ENCODE data around the gene MKI67. TPM values are rescaled to one million over a fixed set of nuclear protein-coding genes. Genes with fewer than 3 reads are reported as not detected.

Gene MKI67
- polyA plus RNA-seq, 1 donor from 2014 or later: 0.16 TPM

DNA sequence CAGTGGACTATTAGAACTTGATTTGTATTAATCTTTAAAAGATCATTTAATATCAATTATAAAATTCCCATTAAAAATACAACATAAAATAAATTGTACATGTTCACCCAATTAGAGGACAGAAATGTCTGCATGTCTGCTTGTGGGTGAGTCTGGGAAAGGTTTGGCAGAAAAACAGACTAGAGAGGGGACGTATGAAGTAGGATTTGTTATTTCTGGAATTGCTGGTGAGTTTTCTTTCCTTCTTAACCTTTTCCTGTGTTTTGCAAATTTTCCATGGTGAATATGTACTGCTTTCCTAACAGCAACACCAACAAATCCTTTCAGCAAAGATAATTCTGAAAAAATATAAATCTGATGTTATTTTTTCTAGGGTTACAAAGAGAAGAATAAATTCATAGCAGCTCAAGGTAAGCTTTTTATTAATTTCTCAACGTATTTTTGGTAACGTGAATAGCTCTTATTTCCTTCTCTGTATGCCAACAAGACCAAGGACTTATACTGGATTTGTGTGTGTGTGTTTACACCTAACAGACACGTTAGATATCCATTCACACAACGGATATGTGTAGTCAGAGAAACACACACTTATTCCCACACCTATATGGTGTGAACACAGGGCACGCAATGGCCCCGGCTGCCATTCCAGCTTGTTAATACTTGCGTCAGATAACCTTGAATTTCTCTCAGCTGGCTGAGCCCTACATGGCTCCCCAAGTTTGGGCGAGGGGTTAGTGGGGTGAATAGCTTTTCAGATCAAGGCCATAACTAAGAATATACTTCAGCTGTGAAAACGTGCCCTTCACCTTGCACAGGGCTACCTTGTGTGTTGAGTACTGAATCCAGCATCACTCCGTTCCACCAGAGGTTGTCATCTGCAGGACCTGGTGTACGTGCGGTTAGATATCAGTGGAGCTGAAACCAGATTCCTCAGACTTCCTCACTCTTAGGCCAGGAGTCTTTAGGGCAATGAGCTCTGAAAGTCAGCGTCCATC, 64.6 kb downstream of the MKI67 start:
- no peaks in the 10 kb centered on the region for H3K9me2 ChIP-seq (ENCODE audit: insufficient read depth, low read length)
- H4K20me1 ChIP-seq (ENCODE audit: insufficient read depth): no peaks in the 10 kb centered on the region
- no peak overlapping the region for H2AFZ ChIP-seq (ENCODE audit: low read depth, low read length)
- H3K9me3 ChIP-seq (ENCODE audit: low read length): no peaks in the 10 kb centered on the region
- no peaks in the 10 kb centered on the region for H3K79me2 ChIP-seq (replicated peaks; ENCODE audit: insufficient read depth, low read length)
- no peak overlapping the region for H3K27ac ChIP-seq (ENCODE audit: low read length)
- H3K36me3 ChIP-seq (ENCODE audit: insufficient read depth, low read length): no peaks in the 10 kb centered on the region
- TF ChIP-seq MXI1 (conservative IDR thresholded peaks at IDR 0.05; ENCODE audit: poor library complexity, severe bottlenecking) (no peak), EP300 (conservative IDR thresholded peaks at IDR 0.05; ENCODE audit: poor library complexity, severe bottlenecking) (no peak), EZH2 (IDR thresholded peaks at IDR 0.05; ENCODE audit: borderline replicate concordance, insufficient read depth, low read length, poor library complexity, severe bottlenecking) (no peak), SMC3 (conservative IDR thresholded peaks at IDR 0.05; ENCODE audit: poor library complexity) (no peak), RAD21 (conservative IDR thresholded peaks at IDR 0.05) (no peak), POLR2AphosphoS5 (IDR thresholded peaks at IDR 0.05) (no peak), TAF1 (IDR thresholded peaks at IDR 0.05; ENCODE audit: low read depth) (no peak)
- TF ChIP-seq, protein P1, sequence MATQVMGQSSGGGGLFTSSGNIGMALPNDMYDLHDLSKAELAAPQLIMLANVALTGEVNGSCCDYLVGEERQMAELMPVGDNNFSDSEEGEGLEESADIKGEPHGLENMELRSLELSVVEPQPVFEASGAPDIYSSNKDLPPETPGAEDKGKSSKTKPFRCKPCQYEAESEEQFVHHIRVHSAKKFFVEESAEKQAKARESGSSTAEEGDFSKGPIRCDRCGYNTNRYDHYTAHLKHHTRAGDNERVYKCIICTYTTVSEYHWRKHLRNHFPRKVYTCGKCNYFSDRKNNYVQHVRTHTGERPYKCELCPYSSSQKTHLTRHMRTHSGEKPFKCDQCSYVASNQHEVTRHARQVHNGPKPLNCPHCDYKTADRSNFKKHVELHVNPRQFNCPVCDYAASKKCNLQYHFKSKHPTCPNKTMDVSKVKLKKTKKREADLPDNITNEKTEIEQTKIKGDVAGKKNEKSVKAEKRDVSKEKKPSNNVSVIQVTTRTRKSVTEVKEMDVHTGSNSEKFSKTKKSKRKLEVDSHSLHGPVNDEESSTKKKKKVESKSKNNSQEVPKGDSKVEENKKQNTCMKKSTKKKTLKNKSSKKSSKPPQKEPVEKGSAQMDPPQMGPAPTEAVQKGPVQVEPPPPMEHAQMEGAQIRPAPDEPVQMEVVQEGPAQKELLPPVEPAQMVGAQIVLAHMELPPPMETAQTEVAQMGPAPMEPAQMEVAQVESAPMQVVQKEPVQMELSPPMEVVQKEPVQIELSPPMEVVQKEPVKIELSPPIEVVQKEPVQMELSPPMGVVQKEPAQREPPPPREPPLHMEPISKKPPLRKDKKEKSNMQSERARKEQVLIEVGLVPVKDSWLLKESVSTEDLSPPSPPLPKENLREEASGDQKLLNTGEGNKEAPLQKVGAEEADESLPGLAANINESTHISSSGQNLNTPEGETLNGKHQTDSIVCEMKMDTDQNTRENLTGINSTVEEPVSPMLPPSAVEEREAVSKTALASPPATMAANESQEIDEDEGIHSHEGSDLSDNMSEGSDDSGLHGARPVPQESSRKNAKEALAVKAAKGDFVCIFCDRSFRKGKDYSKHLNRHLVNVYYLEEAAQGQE (IDR thresholded peaks at IDR 0.05; ENCODE audit: borderline replicate concordance): no peak
- TF ChIP-seq, protein P2, sequence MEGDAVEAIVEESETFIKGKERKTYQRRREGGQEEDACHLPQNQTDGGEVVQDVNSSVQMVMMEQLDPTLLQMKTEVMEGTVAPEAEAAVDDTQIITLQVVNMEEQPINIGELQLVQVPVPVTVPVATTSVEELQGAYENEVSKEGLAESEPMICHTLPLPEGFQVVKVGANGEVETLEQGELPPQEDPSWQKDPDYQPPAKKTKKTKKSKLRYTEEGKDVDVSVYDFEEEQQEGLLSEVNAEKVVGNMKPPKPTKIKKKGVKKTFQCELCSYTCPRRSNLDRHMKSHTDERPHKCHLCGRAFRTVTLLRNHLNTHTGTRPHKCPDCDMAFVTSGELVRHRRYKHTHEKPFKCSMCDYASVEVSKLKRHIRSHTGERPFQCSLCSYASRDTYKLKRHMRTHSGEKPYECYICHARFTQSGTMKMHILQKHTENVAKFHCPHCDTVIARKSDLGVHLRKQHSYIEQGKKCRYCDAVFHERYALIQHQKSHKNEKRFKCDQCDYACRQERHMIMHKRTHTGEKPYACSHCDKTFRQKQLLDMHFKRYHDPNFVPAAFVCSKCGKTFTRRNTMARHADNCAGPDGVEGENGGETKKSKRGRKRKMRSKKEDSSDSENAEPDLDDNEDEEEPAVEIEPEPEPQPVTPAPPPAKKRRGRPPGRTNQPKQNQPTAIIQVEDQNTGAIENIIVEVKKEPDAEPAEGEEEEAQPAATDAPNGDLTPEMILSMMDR (IDR thresholded peaks at IDR 0.05; ENCODE audit: poor library complexity, severe bottlenecking): no peak
- H3F3A ChIP-seq (ENCODE audit: insufficient read depth, low read length, poor library complexity, severe bottlenecking): no peaks in the 10 kb centered on the region
- no peak overlapping the region for H3K4me3 ChIP-seq (ENCODE audit: low read length)
- H3K27me3 ChIP-seq (ENCODE audit: insufficient read depth, low read depth, low read length): no peaks in the 10 kb centered on the region
- H3K9ac ChIP-seq (ENCODE audit: low read length): no peak overlapping the region
- no peak overlapping the region for H3K4me2 ChIP-seq (ENCODE audit: low read length)

DNA sequence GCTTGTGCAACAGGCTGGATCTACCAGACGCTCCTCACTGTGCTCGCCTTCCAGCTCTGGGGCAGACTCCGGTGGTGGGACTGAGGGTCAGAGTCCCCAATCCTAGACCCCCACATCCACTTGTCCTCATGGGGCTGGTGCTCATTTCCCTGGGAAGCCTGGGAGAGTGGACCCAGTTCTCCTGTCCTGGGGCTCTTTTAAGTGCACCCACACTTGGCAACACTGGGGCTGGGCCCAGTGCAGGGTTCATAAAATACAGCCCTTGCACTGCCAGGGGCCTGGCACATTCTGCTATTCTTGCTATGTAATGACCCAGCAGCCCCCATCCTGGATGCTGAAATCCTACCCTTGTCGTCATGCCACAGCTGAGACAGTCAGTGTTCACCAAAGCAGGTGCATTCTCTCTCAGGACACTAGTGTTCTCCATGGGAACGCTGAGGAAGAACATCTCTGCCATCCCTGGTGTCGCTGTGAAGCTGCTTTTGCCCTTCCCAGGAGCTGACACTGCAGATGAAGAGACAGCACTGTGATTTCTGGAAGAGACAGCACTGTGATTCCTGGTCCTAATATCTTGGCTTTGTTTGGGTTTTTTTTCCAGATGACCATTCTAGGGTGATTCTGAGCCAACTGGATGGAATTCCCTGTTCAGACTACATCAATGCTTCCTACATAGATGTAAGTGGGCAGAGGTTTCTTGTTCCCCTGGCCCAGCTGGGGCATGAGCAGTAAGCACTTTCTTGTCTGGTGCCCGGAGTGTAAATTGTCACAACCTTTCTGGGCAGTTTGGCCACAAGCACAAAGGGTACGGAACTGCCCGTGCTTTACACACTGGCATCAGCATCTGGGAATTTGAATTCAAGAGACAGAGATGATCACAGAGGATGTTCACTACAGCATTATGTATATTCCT, 65.6 kb downstream of the MKI67 start:
- Histone ChIP-seq H3K36me3 (ENCODE audit: insufficient read depth, low read length) (no peaks in the 10 kb centered on the region), H3K9ac (ENCODE audit: low read length) (no peak overlapping the region), H4K20me1 (ENCODE audit: insufficient read depth) (no peaks in the 10 kb centered on the region), H3K9me2 (ENCODE audit: insufficient read depth, low read length) (no peaks in the 10 kb centered on the region), H3F3A (ENCODE audit: insufficient read depth, low read length, poor library complexity, severe bottlenecking) (no peaks in the 10 kb centered on the region), H3K79me2 (replicated peaks; ENCODE audit: insufficient read depth, low read length) (no peaks in the 10 kb centered on the region), H3K27me3 (ENCODE audit: insufficient read depth, low read depth, low read length) (no peaks in the 10 kb centered on the region), H2AFZ (ENCODE audit: low read depth, low read length) (no peak overlapping the region), H3K27ac (ENCODE audit: low read length) (no peak overlapping the region), H3K4me3 (ENCODE audit: low read length) (no peak overlapping the region), H3K4me2 (ENCODE audit: low read length) (no peak overlapping the region), H3K9me3 (ENCODE audit: low read length) (no peaks in the 10 kb centered on the region)
- TF ChIP-seq TAF1 (IDR thresholded peaks at IDR 0.05; ENCODE audit: low read depth) (no peak), POLR2AphosphoS5 (IDR thresholded peaks at IDR 0.05) (no peak), MXI1 (conservative IDR thresholded peaks at IDR 0.05; ENCODE audit: poor library complexity, severe bottlenecking) (no peak), EZH2 (IDR thresholded peaks at IDR 0.05; ENCODE audit: borderline replicate concordance, insufficient read depth, low read length, poor library complexity, severe bottlenecking) (no peak)
- TF ChIP-seq, protein P2 (IDR thresholded peaks at IDR 0.05; ENCODE audit: poor library complexity, severe bottlenecking): no peak
- TF ChIP-seq, protein P1 (IDR thresholded peaks at IDR 0.05; ENCODE audit: borderline replicate concordance): no peak
